OCI-LY7 (cell line): ENCODE data around the gene KCNA5. TPM values are rescaled to one million over a fixed set of nuclear protein-coding genes. Genes with fewer than 3 reads are reported as not detected.
A peak's percentile ranks its signal among the peaks of the same experiment; 100 is the strongest.

Source experiments
- BruUV-seq: library from RNA; stranded (reverse); fragments of 400-500 nt; replicated peaks from 2 replicates; lab custom pipeline; 2021; lab: Mats Ljungman, UMichigan
- CTCF ChIA-PET: fragments of 300-600 bp; sonication (Branson Sonifier 250); formaldehyde crosslinking; loops from one replicate; lab custom pipeline; 2022; ENCODE audit warnings: antibody characterized with exemption; ENCODE audit not compliant: unreplicated experiment; lab: Charles Lee
- POLR2A ChIA-PET: fragments of 300-600 bp; sonication (Branson Sonifier 250); formaldehyde crosslinking; loops from one replicate; lab custom pipeline; 2022; ENCODE audit warnings: antibody characterized with exemption; lab: Charles Lee
- DNase-seq: peaks from one replicate; pipeline ENCODE4 v3.0.0-alpha.2; 2015; ENCODE audit warnings: low spot score
- H2AFZ ChIP-seq: fragments of 200-600 bp; sonication (generic), shearing (Covaris generic); 2 replicates; pipeline ENCODE4 v1.6.1; 2014; ENCODE audit warnings: mild to moderate bottlenecking, antibody characterized with exemption, low read length, moderate library complexity
- H3K27ac ChIP-seq: fragments of 200-600 bp; sonication (generic); 2 replicates; pipeline ENCODE4 v1.5.1; 2014; ENCODE audit warnings: mixed run types, low read depth, mild to moderate bottlenecking, moderate library complexity, low read length, inconsistent platforms; ENCODE audit not compliant: poor library complexity, severe bottlenecking
- H3K36me3 ChIP-seq: fragments of 200-600 bp; sonication (generic); 2 replicates; pipeline ENCODE4 v1.6.1; 2014; ENCODE audit warnings: mild to moderate bottlenecking, antibody characterized with exemption, low read length, moderate library complexity, mixed read lengths; ENCODE audit not compliant: insufficient read depth
- H3K4me1 ChIP-seq: fragments of 200-600 bp; sonication (generic); 2 replicates; pipeline ENCODE4 v1.5.1; 2014; ENCODE audit warnings: mild to moderate bottlenecking, low read length; ENCODE audit not compliant: insufficient read depth, poor library complexity, severe bottlenecking
- H3K4me2 ChIP-seq: fragments of 200-600 bp; sonication (generic); 2 replicates; pipeline ENCODE4 v1.6.1; 2014; ENCODE audit warnings: mild to moderate bottlenecking, low read length
- H3K4me3 ChIP-seq: fragments of 200-600 bp; sonication (generic); 2 replicates; pipeline ENCODE4 v1.5.1; 2014; ENCODE audit warnings: mild to moderate bottlenecking, low read depth, low read length; ENCODE audit not compliant: poor library complexity, severe bottlenecking
- H3K79me2 ChIP-seq: fragments of 200-600 bp; sonication (generic); 2 replicates; pipeline ENCODE4 v1.6.1; 2016; ENCODE audit warnings: low read depth, mild to moderate bottlenecking, low read length, moderate library complexity, mixed read lengths; ENCODE audit not compliant: insufficient read depth
- H3K9me2 ChIP-seq: fragments of 200-600 bp; sonication (generic); 2 replicates; pipeline ENCODE4 v1.6.1; 2016; ENCODE audit warnings: mild to moderate bottlenecking, low read length, mixed read lengths; ENCODE audit not compliant: insufficient read depth
- H3K9me3 ChIP-seq: fragments of 200-600 bp; sonication (generic); 2 replicates; pipeline ENCODE4 v1.6.1; 2014; ENCODE audit warnings: mild to moderate bottlenecking, mixed run types, low read length, mixed read lengths
- H4K20me1 ChIP-seq: fragments of 200-600 bp; sonication (generic); 2 replicates; pipeline ENCODE4 v1.6.1; 2014; ENCODE audit warnings: mild to moderate bottlenecking, antibody characterized with exemption, low read length, moderate library complexity, mixed read lengths; ENCODE audit not compliant: insufficient read depth
- EZH2phosphoT487 ChIP-seq: fragments of 200-600 bp; sonication (generic); IDR thresholded peaks from 2 replicates; pipeline ENCODE4 v1.6.1; 2018; ENCODE audit warnings: low read depth, borderline replicate concordance, mild to moderate bottlenecking, mixed run types, antibody characterized with exemption, low read length, moderate library complexity, mixed read lengths
- intact Hi-C: fragments of 100-400 bp; cut with micrococcal nuclease; formaldehyde crosslinking; loops from one replicate; pipeline ENCODE4 v1.10.0; 2022; ENCODE audit not compliant: unreplicated experiment
- total RNA-seq, 2 experiments: library from RNA; depleted of rRNA in 1 of 2; stranded (reverse); fragments of >200 nt in 1 of 2; shearing (Covaris generic) in 1 of 2; gene quantifications; 2 replicates each; pipeline ENCODE4 v1.2.3, GENCODE V29; 2014 to 2022
- TF ChIP-seq, protein P1 (sequence below): fragments of 200-600 bp; sonication (generic); conservative IDR thresholded peaks from 2 replicates; pipeline ENCODE4 v1.5.1; 2014; ENCODE audit warnings: mild to moderate bottlenecking, antibody characterized with exemption, low read length, moderate library complexity, mixed read lengths

KCNA5 gene
- total RNA-seq, 2 experiments from 2014 or later: not detected

GRCh38 chr12:5003025-5003666 lies 40.5 kb upstream of the KCNA5 start:
- no peaks in the 10 kb centered on the region for H3K4me1 ChIP-seq
- no peak for TF ChIP-seq EZH2phosphoT487
- TF ChIP-seq, protein P1, sequence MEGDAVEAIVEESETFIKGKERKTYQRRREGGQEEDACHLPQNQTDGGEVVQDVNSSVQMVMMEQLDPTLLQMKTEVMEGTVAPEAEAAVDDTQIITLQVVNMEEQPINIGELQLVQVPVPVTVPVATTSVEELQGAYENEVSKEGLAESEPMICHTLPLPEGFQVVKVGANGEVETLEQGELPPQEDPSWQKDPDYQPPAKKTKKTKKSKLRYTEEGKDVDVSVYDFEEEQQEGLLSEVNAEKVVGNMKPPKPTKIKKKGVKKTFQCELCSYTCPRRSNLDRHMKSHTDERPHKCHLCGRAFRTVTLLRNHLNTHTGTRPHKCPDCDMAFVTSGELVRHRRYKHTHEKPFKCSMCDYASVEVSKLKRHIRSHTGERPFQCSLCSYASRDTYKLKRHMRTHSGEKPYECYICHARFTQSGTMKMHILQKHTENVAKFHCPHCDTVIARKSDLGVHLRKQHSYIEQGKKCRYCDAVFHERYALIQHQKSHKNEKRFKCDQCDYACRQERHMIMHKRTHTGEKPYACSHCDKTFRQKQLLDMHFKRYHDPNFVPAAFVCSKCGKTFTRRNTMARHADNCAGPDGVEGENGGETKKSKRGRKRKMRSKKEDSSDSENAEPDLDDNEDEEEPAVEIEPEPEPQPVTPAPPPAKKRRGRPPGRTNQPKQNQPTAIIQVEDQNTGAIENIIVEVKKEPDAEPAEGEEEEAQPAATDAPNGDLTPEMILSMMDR: peak; percentile 89
- no peak overlapping the region for H2AFZ ChIP-seq
- H3K79me2 ChIP-seq: no peaks in the 10 kb centered on the region
- ChIA-PET CTCF (no interaction called here), POLR2A (no interaction called here)
- no peak overlapping the region for H3K4me2 ChIP-seq
- DNase-seq: peak; percentile 63
- no peak overlapping the region for H3K27ac ChIP-seq
- H4K20me1 ChIP-seq: no peaks in the 10 kb centered on the region
- no peaks in the 10 kb centered on the region for H3K36me3 ChIP-seq
- H3K9me3 ChIP-seq: no peaks in the 10 kb centered on the region
- intact Hi-C loops: loop anchor here (1.0 to 10.0 kb wide), 3 partner anchors 146 to 418 kb away; no protein-coding TSS in a partner anchor
- no TSS peak for BruUV-seq
- no peak overlapping the region for H3K4me3 ChIP-seq
- H3K9me2 ChIP-seq: no peaks in the 10 kb centered on the region

GRCh38 chr12:5008661-5009060 lies 35.0 kb upstream of the KCNA5 start:
- H4K20me1 ChIP-seq: no peaks in the 10 kb centered on the region
- no peak overlapping the region for H2AFZ ChIP-seq
- no peaks in the 10 kb centered on the region for H3K36me3 ChIP-seq
- H3K4me1 ChIP-seq: no peaks in the 10 kb centered on the region
- TF ChIP-seq EZH2phosphoT487: no peak
- TF ChIP-seq, protein P1: no peak
- no peak overlapping the region for H3K4me2 ChIP-seq
- H3K4me3 ChIP-seq: no peak overlapping the region
- no peaks in the 10 kb centered on the region for H3K9me2 ChIP-seq
- H3K9me3 ChIP-seq: no peaks in the 10 kb centered on the region
- ChIA-PET CTCF (no interaction called here), POLR2A (no interaction called here)
- no peak for DNase-seq
- no peak overlapping the region for H3K27ac ChIP-seq
- intact Hi-C loops: loop anchor here (10.0 kb wide), 1 partner anchor 424 kb away; no protein-coding TSS in a partner anchor
- no TSS peak for BruUV-seq
- no peaks in the 10 kb centered on the region for H3K79me2 ChIP-seq

- Histone ChIP-seq H3K4me1 (no peaks in the 10 kb centered on the region), H3K4me2 (no peak overlapping the region), H3K9me2 (no peaks in the 10 kb centered on the region), H3K36me3 (no peaks in the 10 kb centered on the region), H3K79me2 (no peaks in the 10 kb centered on the region), H4K20me1 (no peaks in the 10 kb centered on the region), H3K27ac (no peak overlapping the region), H3K4me3 (no peak overlapping the region), H3K9me3 (no peaks in the 10 kb centered on the region), H2AFZ (no peak overlapping the region)
- ChIA-PET CTCF (no interaction called here), POLR2A (no interaction called here)
- TF ChIP-seq EZH2phosphoT487: no peak
- TF ChIP-seq, protein P1: no peak
- DNase-seq: no peak
- BruUV-seq: no TSS peak
- intact Hi-C loops: no loop called here
Observed at GRCh38 chr12:5010151-5010550, 33.5 kb upstream of the KCNA5 start.
